CD4-positive, CD25-positive, alpha-beta regulatory T cell (primary cell): ENCODE results near the gene DUS2. TPM values are rescaled to one million over a fixed set of nuclear protein-coding genes. Genes with fewer than 3 reads are reported as not detected.
A peak's percentile ranks its signal among the peaks of the same experiment; 100 is the strongest.

Source experiments
- ATAC-seq, 2 donors: fragments of 150-1000 bp; cut with Tn5 transposase; one replicate each; pipeline ENCODE4 v1.10.0; 2021; ENCODE audit warnings: low read depth in 2 of 2, moderate number of reproducible peaks in 2 of 2, moderate library complexity in 1 of 2
- DNase-seq, 3 donors: peaks; one replicate each; pipeline versions ENCODE4 v3.0.0 to v3.0.0-alpha.2; 2012 to 2022; ENCODE audit warnings: mixed read lengths in 1 of 3
- H3K27ac ChIP-seq: one replicate; pipeline ENCODE4 v1.7.0; 2013; ENCODE audit warnings: mild to moderate bottlenecking, low read length; ENCODE audit not compliant: insufficient read depth, poor library complexity, severe bottlenecking
- H3K27me3 ChIP-seq: one replicate; pipeline ENCODE4 v1.7.0; 2013; ENCODE audit warnings: low read length; ENCODE audit not compliant: control insufficient read depth, insufficient read depth
- H3K36me3 ChIP-seq: one replicate; pipeline ENCODE4 v1.7.0; 2013; ENCODE audit warnings: mild to moderate bottlenecking, low read length, moderate library complexity; ENCODE audit not compliant: control insufficient read depth, insufficient read depth
- H3K4me1 ChIP-seq: 2 replicates; pipeline ENCODE4 v1.7.0; 2013; ENCODE audit warnings: mild to moderate bottlenecking, low read length; ENCODE audit not compliant: insufficient read depth, control insufficient read depth, poor library complexity, severe bottlenecking
- H3K4me3 ChIP-seq: one replicate; pipeline ENCODE4 v1.7.0; 2013; ENCODE audit warnings: low read depth, mild to moderate bottlenecking, low read length, moderate library complexity
- H3K9me3 ChIP-seq, 2 experiments: 1 replicate in 1 of 2; 2 replicates in 1 of 2; pipeline ENCODE4 v1.7.0; 2013; ENCODE audit warnings: low read length in 2 of 2, mild to moderate bottlenecking in 1 of 2, moderate library complexity in 1 of 2; ENCODE audit not compliant: control insufficient read depth in 2 of 2
- H3K27ac Mint-ChIP-seq, 3 donors: one replicate each; pipeline ENCODE4 v1.8.0; 2020 to 2022; ENCODE audit warnings: mild to moderate bottlenecking in 3 of 3, mixed read lengths in 3 of 3, moderate library complexity in 2 of 3
- H3K27me3 Mint-ChIP-seq: one replicate; pipeline ENCODE4 v1.8.0; 2022; ENCODE audit warnings: mild to moderate bottlenecking, mixed read lengths
- H3K36me3 Mint-ChIP-seq: one replicate; pipeline ENCODE4 v1.8.0; 2020; ENCODE audit warnings: mixed read lengths
- H3K4me1 Mint-ChIP-seq, 4 donors: one replicate each; pipeline ENCODE4 v1.8.0; 2020 to 2022; ENCODE audit warnings: mixed read lengths in 4 of 4, mild to moderate bottlenecking in 1 of 4
- H3K4me3 Mint-ChIP-seq, 4 donors: one replicate each; pipeline ENCODE4 v1.8.0; 2020 to 2022; ENCODE audit warnings: mild to moderate bottlenecking in 4 of 4, mixed read lengths in 4 of 4, moderate library complexity in 3 of 4
- H3K9me3 Mint-ChIP-seq, 7 donors: one replicate each; pipeline ENCODE4 v1.8.0; 2020 to 2022; ENCODE audit warnings: mixed read lengths in 7 of 7, mild to moderate bottlenecking in 3 of 7, moderate library complexity in 2 of 7
- polyA plus RNA-seq, 4 donors: library from polyadenylated mRNA; unstranded; fragments of 300-500 nt; fragmentation: Illumina TruSeq; gene quantifications; one replicate each; pipeline ENCODE4 v1.2.3, GENCODE V29; 2021
- total RNA-seq: library from RNA; stranded (reverse); gene quantifications from one replicate; pipeline ENCODE4 v1.2.3, GENCODE V29; 2022

DUS2 gene
- total and polyA plus RNA-seq, 5 donors from 2014 or later = 7.7 to 15.2 (median 11.3) TPM

- Histone ChIP-seq H3K4me3 (peak overlapping the region; percentile 10), H3K4me1 (peaks cover 84% of the 10 kb centered on the region), H3K27me3 (no peaks in the 10 kb centered on the region), H3K27ac (peak overlapping the region; percentile 56), H3K36me3 (no peaks in the 10 kb centered on the region), H3K9me3 (no peaks in the 10 kb centered on the region)
- peaks cover 10 to 78% (median 64%) of the 10 kb centered on the region in 4 donors for H3K4me1 Mint-ChIP-seq
- ATAC-seq (no peak), DNase-seq (no peak)
- H3K27me3 Mint-ChIP-seq = no peaks in the 10 kb centered on the region
- H3K27ac Mint-ChIP-seq = peak overlapping the region; percentile 87 to 97 (median 88)
- peaks cover 4% of the 10 kb centered on the region for H3K36me3 Mint-ChIP-seq
- peak overlapping the region; percentile 32 to 90 (median 70) for H3K4me3 Mint-ChIP-seq
- H3K9me3 Mint-ChIP-seq = no peaks in the 10 kb centered on the region
These were observed 59.0 kb downstream of the DUS2 start for GRCh38 chr16:68081861-68082628.

GRCh38 chr16:68082629-68083238, 59.6 kb downstream of the DUS2 start:
- ATAC-seq (no peak), DNase-seq (no peak)
- Mint-ChIP-seq H3K27ac (peak overlapping the region; percentile 87 to 97 (median 88)), H3K4me1 (peaks cover 10 to 78% (median 65%) of the 10 kb centered on the region in 4 donors), H3K4me3 (peak overlapping the region; percentile 79 to 97 (median 90)), H3K9me3 (no peaks in the 10 kb centered on the region), H3K36me3 (peaks cover 4% of the 10 kb centered on the region), H3K27me3 (no peaks in the 10 kb centered on the region)
- peaks cover 89% of the 10 kb centered on the region for H3K4me1 ChIP-seq
- no peaks in the 10 kb centered on the region for H3K27me3 ChIP-seq
- H3K4me3 ChIP-seq = no peak overlapping the region
- peak overlapping the region; percentile 56 for H3K27ac ChIP-seq
- no peaks in the 10 kb centered on the region for H3K36me3 ChIP-seq
- H3K9me3 ChIP-seq = no peaks in the 10 kb centered on the region

- no peak for DNase-seq
- no peaks in the 10 kb centered on the region for H3K36me3 ChIP-seq
- peak overlapping the region; percentile 24 for H3K4me3 ChIP-seq
- Mint-ChIP-seq H3K4me3 (peak overlapping the region; percentile 90 to 97 (median 90)), H3K4me1 (peaks cover 10 to 76% (median 62%) of the 10 kb centered on the region in 4 donors), H3K27me3 (no peaks in the 10 kb centered on the region), H3K27ac (peak overlapping the region; percentile 86 to 97 (median 88)), H3K36me3 (no peaks in the 10 kb centered on the region), H3K9me3 (no peaks in the 10 kb centered on the region)
- H3K27me3 ChIP-seq = no peaks in the 10 kb centered on the region
- no peaks in the 10 kb centered on the region for H3K9me3 ChIP-seq
- peak overlapping the region; percentile 90 for H3K27ac ChIP-seq
- no peak for ATAC-seq
- peaks cover 89% of the 10 kb centered on the region for H3K4me1 ChIP-seq
These were observed 60.2 kb downstream of the DUS2 start for GRCh38 chr16:68083239-68083781.

GRCh38 chr16:68083861-68084503, 60.9 kb downstream of the DUS2 start:
- Histone ChIP-seq H3K27ac (peak overlapping the region; percentile 90), H3K9me3 (no peaks in the 10 kb centered on the region), H3K4me1 (peaks cover 89% of the 10 kb centered on the region), H3K27me3 (no peaks in the 10 kb centered on the region), H3K36me3 (no peaks in the 10 kb centered on the region), H3K4me3 (peak overlapping the region; percentile 71)
- no peaks in the 10 kb centered on the region for H3K9me3 Mint-ChIP-seq
- peak overlapping the region; percentile 90 to 97 (median 90) for H3K4me3 Mint-ChIP-seq
- peaks cover 14 to 75% (median 60%) of the 10 kb centered on the region in 4 donors for H3K4me1 Mint-ChIP-seq
- peak overlapping the region; percentile 86 to 97 (median 88) for H3K27ac Mint-ChIP-seq
- ATAC-seq = no peak
- H3K36me3 Mint-ChIP-seq = no peaks in the 10 kb centered on the region
- no peak for DNase-seq
- H3K27me3 Mint-ChIP-seq = no peaks in the 10 kb centered on the region

GRCh38 chr16:68084504-68085258, 61.6 kb downstream of the DUS2 start:
- H3K9me3 ChIP-seq = no peaks in the 10 kb centered on the region
- peaks cover 89% of the 10 kb centered on the region for H3K4me1 ChIP-seq
- Mint-ChIP-seq H3K4me3 (peak overlapping the region; percentile 90 to 97 (median 90)), H3K4me1 (peaks cover 21 to 75% (median 58%) of the 10 kb centered on the region in 4 donors), H3K9me3 (no peaks in the 10 kb centered on the region), H3K27ac (peak overlapping the region; percentile 76 to 88 (median 86)), H3K36me3 (no peaks in the 10 kb centered on the region), H3K27me3 (no peaks in the 10 kb centered on the region)
- peak overlapping the region; percentile 90 for H3K27ac ChIP-seq
- H3K4me3 ChIP-seq = peak overlapping the region; percentile 71
- peak; percentile 52 for ATAC-seq
- H3K27me3 ChIP-seq = no peaks in the 10 kb centered on the region
- peak; percentile 79 to 94 (median 81) for DNase-seq
- H3K36me3 ChIP-seq = no peaks in the 10 kb centered on the region

- Mint-ChIP-seq H3K27me3 (no peaks in the 10 kb centered on the region), H3K4me1 (peaks cover 25 to 75% (median 57%) of the 10 kb centered on the region in 4 donors), H3K27ac (peak within 1 kb of the TSS; percentile 86 to 98 (median 97)), H3K4me3 (peak within 1 kb of the TSS; percentile 90 to 97 (median 90)), H3K36me3 (no peaks in the 10 kb centered on the region), H3K9me3 (no peaks in the 10 kb centered on the region)
- ATAC-seq (peak; percentile 81 to 84), DNase-seq (peak; percentile 97 to 99 (median 98))
- peak within 1 kb of the TSS; percentile 92 for H3K4me3 ChIP-seq
- H3K36me3 ChIP-seq = no peaks in the 10 kb centered on the region
- no peaks in the 10 kb centered on the region for H3K9me3 ChIP-seq
- H3K27me3 ChIP-seq = no peaks in the 10 kb centered on the region
- H3K4me1 ChIP-seq = peaks cover 88% of the 10 kb centered on the region
- H3K27ac ChIP-seq = peak within 1 kb of the TSS; percentile 90
These were observed 62.4 kb downstream of the DUS2 start, which contains the start of gene NFATC3 for GRCh38 chr16:68085259-68086071. Gene NFATC3 (plus strand): TSS chr16:68085370. CDS start chr16:68085682, 312 bp downstream.
